Raji (cell line): ENCODE data around the gene FRMD4A.

Experiments used
- POLR2A ChIP-seq: IDR thresholded peaks from 2 replicates; pipeline ENCODE4 v1.6.1; 2011; ENCODE audit warnings: low read depth, low read length, control low read depth; ENCODE audit not compliant: insufficient read depth

FRMD4A gene

GRCh38 chr10:14009371-14010100 is 321.2 kb downstream of the FRMD4A start:
- TF ChIP-seq POLR2A: no peak

- TF ChIP-seq POLR2A: no peak
Measured at GRCh38 chr10:14008740-14009080, 322.0 kb downstream of the FRMD4A start.

- TF ChIP-seq POLR2A: no peak
Measured at GRCh38 chr10:14004536-14004935, 326.2 kb downstream of the FRMD4A start.

- no peak for TF ChIP-seq POLR2A
Measured at GRCh38 chr10:14003517-14004184, 327.1 kb downstream of the FRMD4A start.

- TF ChIP-seq POLR2A: no peak
Measured at GRCh38 chr10:14001298-14002040, 329.3 kb downstream of the FRMD4A start.

GRCh38 chr10:13998163-13998835 is 332.4 kb downstream of the FRMD4A start:
- no peak for TF ChIP-seq POLR2A

GRCh38 chr10:13997650-13998049 is 333.1 kb downstream of the FRMD4A start:
- no peak for TF ChIP-seq POLR2A

- no peak for TF ChIP-seq POLR2A
Measured at GRCh38 chr10:13994932-13995331, 335.8 kb downstream of the FRMD4A start.

- no peak for TF ChIP-seq POLR2A
Measured at GRCh38 chr10:13993673-13994089, 337.0 kb downstream of the FRMD4A start.

- no peak for TF ChIP-seq POLR2A
Measured at GRCh38 chr10:13993169-13993568, 337.6 kb downstream of the FRMD4A start.

- no peak for TF ChIP-seq POLR2A
Measured at GRCh38 chr10:13991353-13991752, 339.4 kb downstream of the FRMD4A start.

- TF ChIP-seq POLR2A: no peak
Measured at GRCh38 chr10:13990946-13991345, 339.8 kb downstream of the FRMD4A start.

GRCh38 chr10:13990392-13990805 is 340.3 kb downstream of the FRMD4A start:
- no peak for TF ChIP-seq POLR2A

GRCh38 chr10:13989616-13990015 is 341.1 kb downstream of the FRMD4A start:
- TF ChIP-seq POLR2A: no peak

- TF ChIP-seq POLR2A: no peak
Measured at GRCh38 chr10:13987446-13987845, 343.3 kb downstream of the FRMD4A start.

GRCh38 chr10:13984647-13985155 is 346.0 kb downstream of the FRMD4A start:
- TF ChIP-seq POLR2A: no peak

- no peak for TF ChIP-seq POLR2A
Measured at GRCh38 chr10:13983035-13983434, 347.7 kb downstream of the FRMD4A start.
